Glutamatergic neuron (in vitro differentiated cells): ENCODE measurements around the gene CNMD. TPM values are rescaled to one million over a fixed set of nuclear protein-coding genes. Genes with fewer than 3 reads are reported as not detected.
"Not testable (repeated sequence)": the region's sequence is repeated elsewhere in the genome, so short reads cannot be mapped to it uniquely, and the experiment has no call there.

ENCODE experiments used
- DNase-seq: peaks from one replicate; pipeline ENCODE4 v3.0.0; 2022
- H3K27ac Mint-ChIP-seq: one replicate; pipeline ENCODE4 v1.8.0; 2020; ENCODE audit warnings: mild to moderate bottlenecking, mixed read lengths, inconsistent platforms; ENCODE audit not compliant: unreplicated experiment
- H3K27me3 Mint-ChIP-seq: one replicate; pipeline ENCODE4 v1.8.0; 2020; ENCODE audit warnings: mild to moderate bottlenecking, moderate library complexity, mixed read lengths, inconsistent platforms; ENCODE audit not compliant: unreplicated experiment
- H3K36me3 Mint-ChIP-seq: one replicate; pipeline ENCODE4 v1.8.0; 2020; ENCODE audit warnings: mild to moderate bottlenecking, mixed read lengths, inconsistent platforms; ENCODE audit not compliant: unreplicated experiment
- H3K4me1 Mint-ChIP-seq: one replicate; pipeline ENCODE4 v1.8.0; 2020; ENCODE audit warnings: mild to moderate bottlenecking, low read depth, mixed read lengths, inconsistent platforms; ENCODE audit not compliant: unreplicated experiment
- H3K4me3 Mint-ChIP-seq: one replicate; pipeline ENCODE4 v1.8.0; 2020; ENCODE audit warnings: mild to moderate bottlenecking, mixed read lengths, inconsistent platforms; ENCODE audit not compliant: unreplicated experiment
- H3K9me3 Mint-ChIP-seq: one replicate; pipeline ENCODE4 v1.8.0; 2020; ENCODE audit warnings: mild to moderate bottlenecking, moderate library complexity, mixed read lengths, inconsistent platforms; ENCODE audit not compliant: unreplicated experiment
- total RNA-seq: library from RNA; stranded (reverse); fragmentation: NEBNext Ultra II Directional; extraction: Animal tissue kit (Norgen Biotek cat#: 25700); gene quantifications from one replicate; pipeline ENCODE4 v1.2.1, GENCODE V29; 2021; ENCODE audit not compliant: unreplicated experiment
- TF ChIP-seq, protein P1 (sequence below): fragments of 200-600 bp; sonication (generic); IDR thresholded peaks from one replicate; pipeline ENCODE4 v1.5.0; 2021; ENCODE audit not compliant: partially characterized antibody, unreplicated experiment

The CNMD gene
- total RNA-seq, 1 donor from 2014 or later, result 0.98 TPM

DNA sequence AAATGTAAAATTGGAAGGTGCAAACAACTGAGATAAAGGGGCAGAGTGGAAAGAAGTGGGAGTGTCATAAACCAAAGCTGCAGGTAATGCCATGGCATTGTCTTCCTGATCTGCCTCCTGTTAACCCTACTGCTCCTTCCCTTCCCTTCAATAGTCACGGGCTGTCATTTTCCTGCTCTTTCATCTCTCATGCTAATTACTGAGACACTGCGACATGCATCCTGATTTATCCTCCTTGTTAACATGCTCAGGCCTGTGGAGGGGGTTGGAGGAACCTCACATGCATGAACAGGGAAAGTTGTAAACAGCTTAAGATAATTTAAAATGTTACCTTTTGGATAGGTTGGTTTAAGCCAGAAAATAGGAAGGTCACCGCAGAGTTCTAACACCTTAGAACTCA, 27.2 kb downstream of the CNMD start:
- TF ChIP-seq, protein P1, sequence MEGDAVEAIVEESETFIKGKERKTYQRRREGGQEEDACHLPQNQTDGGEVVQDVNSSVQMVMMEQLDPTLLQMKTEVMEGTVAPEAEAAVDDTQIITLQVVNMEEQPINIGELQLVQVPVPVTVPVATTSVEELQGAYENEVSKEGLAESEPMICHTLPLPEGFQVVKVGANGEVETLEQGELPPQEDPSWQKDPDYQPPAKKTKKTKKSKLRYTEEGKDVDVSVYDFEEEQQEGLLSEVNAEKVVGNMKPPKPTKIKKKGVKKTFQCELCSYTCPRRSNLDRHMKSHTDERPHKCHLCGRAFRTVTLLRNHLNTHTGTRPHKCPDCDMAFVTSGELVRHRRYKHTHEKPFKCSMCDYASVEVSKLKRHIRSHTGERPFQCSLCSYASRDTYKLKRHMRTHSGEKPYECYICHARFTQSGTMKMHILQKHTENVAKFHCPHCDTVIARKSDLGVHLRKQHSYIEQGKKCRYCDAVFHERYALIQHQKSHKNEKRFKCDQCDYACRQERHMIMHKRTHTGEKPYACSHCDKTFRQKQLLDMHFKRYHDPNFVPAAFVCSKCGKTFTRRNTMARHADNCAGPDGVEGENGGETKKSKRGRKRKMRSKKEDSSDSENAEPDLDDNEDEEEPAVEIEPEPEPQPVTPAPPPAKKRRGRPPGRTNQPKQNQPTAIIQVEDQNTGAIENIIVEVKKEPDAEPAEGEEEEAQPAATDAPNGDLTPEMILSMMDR, result no peak
- DNase-seq, result no peak
- Mint-ChIP-seq H3K27me3 (no peaks in the 10 kb centered on the region), H3K9me3 (peaks cover 1% of the 10 kb centered on the region), H3K4me1 (peaks cover 12% of the 10 kb centered on the region), H3K36me3 (no peaks in the 10 kb centered on the region), H3K27ac (no peak overlapping the region), H3K4me3 (no peak overlapping the region)

GRCh38 chr13:52711286-52711685, 28.3 kb downstream of the CNMD start:
- Mint-ChIP-seq H3K9me3 (peaks cover under 1% of the 10 kb centered on the region), H3K36me3 (no peaks in the 10 kb centered on the region), H3K27ac (no peak overlapping the region), H3K4me3 (no peak overlapping the region), H3K27me3 (peaks cover 2% of the 10 kb centered on the region), H3K4me1 (peaks cover 12% of the 10 kb centered on the region)
- TF ChIP-seq, protein P1, result no peak
- no peak for DNase-seq

DNA sequence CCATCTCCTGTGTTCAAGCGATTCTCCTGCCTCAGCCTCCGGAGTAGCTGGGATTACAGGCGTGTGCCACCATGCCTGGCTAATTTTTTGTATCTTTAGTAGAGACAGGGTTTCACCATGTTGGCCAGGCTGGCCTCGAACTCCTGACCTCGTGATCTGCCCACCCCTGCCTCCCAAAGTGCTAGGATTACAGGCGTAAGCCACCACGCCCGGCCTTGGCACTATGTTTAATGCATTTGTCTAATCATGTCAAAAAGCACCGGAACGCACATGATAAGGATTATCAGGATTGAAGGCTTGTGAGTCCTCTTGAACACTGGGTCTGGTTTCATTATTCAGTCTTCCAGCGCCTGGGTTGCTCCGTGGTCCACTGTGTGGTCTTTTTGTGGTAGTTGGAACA, 31.4 kb downstream of the CNMD start:
- not testable (repeated sequence) for H3K4me3 Mint-ChIP-seq, H3K27me3 Mint-ChIP-seq, DNase-seq, H3K36me3 Mint-ChIP-seq, H3K27ac Mint-ChIP-seq, H3K9me3 Mint-ChIP-seq
- H3K4me1 Mint-ChIP-seq, result peaks cover 10% of the 10 kb centered on the region

DNA sequence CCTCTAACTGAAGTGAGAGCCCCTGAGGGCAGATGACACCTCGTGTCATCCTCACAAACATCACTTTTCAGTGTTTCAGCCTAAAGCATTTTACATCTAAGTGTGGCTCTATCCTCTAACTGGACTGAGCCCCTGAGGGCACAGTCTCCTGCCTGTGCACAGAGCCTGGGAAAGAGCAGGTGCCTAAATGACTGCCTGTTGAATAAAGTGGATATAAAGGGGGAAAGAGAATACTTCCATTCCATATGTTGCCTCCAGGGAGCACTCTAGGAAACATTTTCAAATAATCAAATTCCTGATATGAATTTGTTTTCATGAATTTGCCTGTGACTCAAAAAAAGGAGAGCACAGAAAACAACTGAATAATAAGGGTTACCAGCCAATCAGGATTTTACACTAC, 32.2 kb downstream of the CNMD start:
- Mint-ChIP-seq H3K27ac (no peak overlapping the region), H3K27me3 (peaks cover 2% of the 10 kb centered on the region), H3K4me1 (peaks cover 4% of the 10 kb centered on the region), H3K9me3 (no peaks in the 10 kb centered on the region), H3K4me3 (no peak overlapping the region), H3K36me3 (no peaks in the 10 kb centered on the region)
- TF ChIP-seq, protein P1, result no peak
- DNase-seq, result peak; percentile 33

DNA sequence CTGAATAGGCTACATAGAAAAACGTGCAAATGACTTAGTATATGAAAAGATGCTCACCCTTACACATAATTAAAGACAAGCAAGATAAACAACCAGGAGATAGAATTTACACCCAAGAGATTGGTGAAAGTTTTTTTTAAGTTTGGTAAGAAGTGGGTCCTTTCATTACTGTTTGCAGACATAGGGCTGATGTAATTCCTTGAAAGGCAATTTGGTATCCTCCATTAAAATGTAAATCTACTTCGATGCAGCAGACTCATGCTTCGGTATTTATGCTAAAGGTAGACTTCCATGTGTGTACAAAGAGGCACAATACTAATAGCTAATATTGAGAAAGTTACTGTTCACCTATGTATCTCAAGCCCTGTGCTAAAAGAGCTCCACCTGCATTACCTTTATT, 33.5 kb downstream of the CNMD start:
- no peak for DNase-seq
- Mint-ChIP-seq H3K9me3 (no peaks in the 10 kb centered on the region), H3K4me1 (peaks cover 5% of the 10 kb centered on the region), H3K27ac (no peak overlapping the region), H3K36me3 (no peaks in the 10 kb centered on the region), H3K4me3 (no peak overlapping the region), H3K27me3 (peaks cover 2% of the 10 kb centered on the region)
- TF ChIP-seq, protein P1, result no peak

- Mint-ChIP-seq H3K9me3 (no peaks in the 10 kb centered on the region), H3K4me1 (peaks cover 5% of the 10 kb centered on the region), H3K36me3 (no peaks in the 10 kb centered on the region), H3K4me3 (no peak overlapping the region), H3K27me3 (peaks cover 2% of the 10 kb centered on the region), H3K27ac (no peak overlapping the region)
- no peak for DNase-seq
- TF ChIP-seq, protein P1, result no peak
Measured at GRCh38 chr13:52703482-52703881, 36.1 kb downstream of the CNMD start.
